Suprapubic skin (tissue), 3 donors: ENCODE results near the gene ZDHHC11.
"Not testable (repeated sequence)": the region's sequence is repeated elsewhere in the genome, so short reads cannot be mapped to it uniquely, and the experiment has no call there.

Experiments used
- CTCF ChIP-seq, 2 donors: fragments of 200-600 bp in 1 of 2; fragments of 450-650 bp in 1 of 2; sonication (generic) in 1 of 2; IDR thresholded peaks; one replicate each; pipeline ENCODE4 v1.5.1; 2016 to 2019; ENCODE audit warnings: antibody characterized with exemption in 2 of 2, mild to moderate bottlenecking in 1 of 2, moderate library complexity in 1 of 2
- EP300 ChIP-seq: sonication (generic); formaldehyde crosslinking; IDR thresholded peaks from one replicate; pipeline ENCODE4 v1.6.1; 2017; ENCODE audit warnings: antibody characterized with exemption

DNA sequence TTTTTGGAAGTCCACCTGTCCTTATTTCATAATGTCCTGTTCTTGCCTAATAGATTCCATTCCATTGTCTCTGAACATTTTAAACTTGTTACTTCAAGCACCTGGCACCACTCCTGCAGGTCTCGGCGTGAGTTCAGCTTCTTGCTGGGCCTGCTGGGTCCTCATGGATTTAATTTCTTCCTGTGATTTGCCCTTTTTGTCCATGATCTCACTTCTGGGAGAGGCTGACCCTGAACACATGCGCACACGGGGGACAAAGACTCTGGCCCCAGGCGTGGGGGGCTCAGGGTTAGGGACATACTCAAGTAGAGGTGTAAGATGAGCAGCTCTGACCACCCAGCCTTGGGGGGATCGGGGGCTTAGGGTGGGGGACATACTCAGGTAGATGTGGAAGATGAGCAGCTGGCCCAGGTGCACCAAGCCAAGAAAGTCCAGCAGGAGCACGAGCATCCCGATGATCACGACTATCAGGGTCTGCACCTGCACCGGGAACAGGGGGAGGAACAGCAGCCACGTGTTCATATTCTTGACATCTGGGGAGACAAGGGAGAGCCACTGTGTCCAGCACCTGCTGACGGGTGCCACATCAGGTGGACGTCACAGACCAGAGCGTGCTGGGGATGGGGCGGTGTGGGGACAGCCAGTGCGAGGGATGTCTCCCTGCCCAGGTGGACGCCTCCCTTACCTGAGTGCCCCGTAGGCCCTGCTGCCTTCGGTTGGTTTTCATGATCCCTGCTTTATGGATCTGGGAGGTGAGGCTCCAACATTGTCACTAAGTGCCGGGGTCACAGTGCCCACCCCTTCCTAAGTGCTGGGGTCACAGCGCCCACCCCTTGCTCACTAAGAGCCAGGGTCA is 10.4 kb downstream of the ZDHHC11 start:
- TF ChIP-seq CTCF (IDR thresholded peaks at IDR 0.05); EP300: not testable (repeated sequence)
